C4-2B (cell line): ENCODE measurements around the gene HOXA7.

ENCODE experiments used
- ZFX ChIP-seq: fragments of 450-650 bp; IDR thresholded peaks from 2 replicates; pipeline ENCODE4 v1.6.1; 2017
- TF ChIP-seq, protein P1 (sequence below): fragments of 450-650 bp; conservative IDR thresholded peaks from 2 replicates; pipeline ENCODE4 v1.5.1; 2017; ENCODE audit warnings: mild to moderate bottlenecking

GRCh38 chr7:27163288-27164044, 7.0 kb upstream of the HOXA7 start:
- TF ChIP-seq, protein P1, sequence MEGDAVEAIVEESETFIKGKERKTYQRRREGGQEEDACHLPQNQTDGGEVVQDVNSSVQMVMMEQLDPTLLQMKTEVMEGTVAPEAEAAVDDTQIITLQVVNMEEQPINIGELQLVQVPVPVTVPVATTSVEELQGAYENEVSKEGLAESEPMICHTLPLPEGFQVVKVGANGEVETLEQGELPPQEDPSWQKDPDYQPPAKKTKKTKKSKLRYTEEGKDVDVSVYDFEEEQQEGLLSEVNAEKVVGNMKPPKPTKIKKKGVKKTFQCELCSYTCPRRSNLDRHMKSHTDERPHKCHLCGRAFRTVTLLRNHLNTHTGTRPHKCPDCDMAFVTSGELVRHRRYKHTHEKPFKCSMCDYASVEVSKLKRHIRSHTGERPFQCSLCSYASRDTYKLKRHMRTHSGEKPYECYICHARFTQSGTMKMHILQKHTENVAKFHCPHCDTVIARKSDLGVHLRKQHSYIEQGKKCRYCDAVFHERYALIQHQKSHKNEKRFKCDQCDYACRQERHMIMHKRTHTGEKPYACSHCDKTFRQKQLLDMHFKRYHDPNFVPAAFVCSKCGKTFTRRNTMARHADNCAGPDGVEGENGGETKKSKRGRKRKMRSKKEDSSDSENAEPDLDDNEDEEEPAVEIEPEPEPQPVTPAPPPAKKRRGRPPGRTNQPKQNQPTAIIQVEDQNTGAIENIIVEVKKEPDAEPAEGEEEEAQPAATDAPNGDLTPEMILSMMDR: no peak
- no peak for TF ChIP-seq ZFX
